CD14-positive monocyte (primary cell): ENCODE measurements around the gene CDIPT. TPM values are rescaled to one million over a fixed set of nuclear protein-coding genes. Genes with fewer than 3 reads are reported as not detected.

Experiments used
- DNase-seq, 3 donors: peaks; one replicate each; pipeline ENCODE4 v3.0.0-alpha.2; 2011 to 2022
- H2AFZ ChIP-seq: 2 replicates; pipeline ENCODE4 v1.6.0; 2012; ENCODE audit warnings: mild to moderate bottlenecking, low read depth, low read length, inconsistent platforms; ENCODE audit not compliant: insufficient read depth, poor library complexity, severe bottlenecking
- H3K27ac ChIP-seq, 2 donors: 1 replicate in 1 of 2; 2 replicates in 1 of 2; pipeline ENCODE4 v1.5.1; 2012 to 2013; ENCODE audit warnings: low read length in 2 of 2, control low read depth in 1 of 2, inconsistent platforms in 1 of 2, low read depth in 1 of 2, mild to moderate bottlenecking in 1 of 2
- H3K27me3 ChIP-seq, 2 donors: one replicate each; pipeline versions ENCODE4 v1.6.0 to v1.6.1; 2011 to 2013; ENCODE audit warnings: low read length in 2 of 2; ENCODE audit not compliant: control insufficient read depth in 2 of 2, insufficient read depth in 2 of 2
- H3K36me3 ChIP-seq, 2 donors: replicated peaks in 1 of 2; 1 replicate in 1 of 2; 2 replicates in 1 of 2; pipeline versions ENCODE4 v1.5.1 to v1.6.1; 2012 to 2013; ENCODE audit warnings: low read length in 2 of 2, control low read depth in 1 of 2, inconsistent platforms in 1 of 2, mild to moderate bottlenecking in 1 of 2; ENCODE audit not compliant: insufficient read depth in 2 of 2, control insufficient read depth in 1 of 2
- H3K4me1 ChIP-seq, 2 donors: 1 replicate in 1 of 2; 2 replicates in 1 of 2; pipeline versions ENCODE4 v1.5.1 to v1.6.1; 2012 to 2013; ENCODE audit warnings: low read length in 2 of 2, control low read depth in 1 of 2, inconsistent platforms in 1 of 2, mild to moderate bottlenecking in 1 of 2, moderate library complexity in 1 of 2; ENCODE audit not compliant: insufficient read depth in 2 of 2, control insufficient read depth in 1 of 2
- H3K4me2 ChIP-seq: replicated peaks from 2 replicates; pipeline ENCODE3; 2012; ENCODE audit warnings: low read length, moderate library complexity, mild to moderate bottlenecking; ENCODE audit not compliant: poor library complexity, severe bottlenecking; ENCODE audit errors: extremely low read depth
- H3K4me3 ChIP-seq, 3 experiments: fragments of 200-600 bp in 1 of 3; sonication (generic) in 1 of 3; replicated peaks in 1 of 3; 1 replicate in 2 of 3; 2 replicates in 1 of 3; pipeline ENCODE4 v1.5.1; 2011 to 2013; ENCODE audit warnings: low read length in 3 of 3, mild to moderate bottlenecking in 3 of 3, control low read depth in 2 of 3, low read depth in 2 of 3, inconsistent platforms in 1 of 3, moderate library complexity in 1 of 3
- H3K79me2 ChIP-seq: 2 replicates; pipeline ENCODE4 v1.6.0; 2012; ENCODE audit warnings: mild to moderate bottlenecking, control low read depth, inconsistent platforms, low read length, moderate library complexity; ENCODE audit not compliant: insufficient read depth
- H3K9ac ChIP-seq: 2 replicates; pipeline ENCODE4 v1.6.0; 2017; ENCODE audit warnings: low read length, mild to moderate bottlenecking; ENCODE audit not compliant: insufficient read depth, poor library complexity, severe bottlenecking
- H3K9me3 ChIP-seq, 2 donors: replicated peaks in 1 of 2; 1 replicate in 1 of 2; 2 replicates in 1 of 2; pipeline versions ENCODE4 v1.5.1 to v1.6.1; 2012 to 2013; ENCODE audit warnings: low read length in 2 of 2, control low read depth in 1 of 2; ENCODE audit not compliant: control insufficient read depth in 1 of 2, insufficient read depth in 1 of 2
- H4K20me1 ChIP-seq: 2 replicates; pipeline ENCODE4 v1.6.0; 2012; ENCODE audit warnings: mild to moderate bottlenecking, low read length, control low read depth, moderate library complexity; ENCODE audit not compliant: insufficient read depth
- H3K27ac Mint-ChIP-seq, 7 donors: one replicate each; pipeline ENCODE4 v1.8.0; 2020; ENCODE audit warnings: mild to moderate bottlenecking in 7 of 7, mixed read lengths in 7 of 7, moderate library complexity in 6 of 7, inconsistent platforms in 2 of 7
- H3K27me3 Mint-ChIP-seq, 3 donors: one replicate each; pipeline ENCODE4 v1.8.0; 2021 to 2022; ENCODE audit warnings: low read depth in 3 of 3, mild to moderate bottlenecking in 3 of 3, mixed read lengths in 3 of 3, moderate library complexity in 3 of 3, inconsistent platforms in 1 of 3
- H3K36me3 Mint-ChIP-seq, 2 donors: one replicate each; pipeline ENCODE4 v1.8.0; 2020; ENCODE audit warnings: mixed read lengths in 2 of 2, inconsistent platforms in 1 of 2, mild to moderate bottlenecking in 1 of 2
- H3K4me1 Mint-ChIP-seq: one replicate; pipeline ENCODE4 v1.8.0; 2020; ENCODE audit warnings: mild to moderate bottlenecking, mixed read lengths
- H3K4me3 Mint-ChIP-seq, 2 donors: one replicate each; pipeline ENCODE4 v1.8.0; 2020; ENCODE audit warnings: mild to moderate bottlenecking in 2 of 2, mixed read lengths in 2 of 2, moderate library complexity in 1 of 2
- H3K9me3 Mint-ChIP-seq, 7 donors: one replicate each; pipeline ENCODE4 v1.8.0; 2020 to 2022; ENCODE audit warnings: mixed read lengths in 7 of 7, mild to moderate bottlenecking in 6 of 7, moderate library complexity in 6 of 7, inconsistent platforms in 2 of 7
- CTCF ChIP-seq: fragments of 200-600 bp; IDR thresholded peaks from one replicate; pipeline ENCODE4 v1.8.0; 2022; ENCODE audit warnings: antibody characterized with exemption, mild to moderate bottlenecking
- WGBS: methylation state at CpG from one replicate; pipeline ENCODE4 v1.1.5; 2013; ENCODE audit warnings: missing lambda C conversion rate; ENCODE audit not compliant: insufficient coverage; 5-methylcytosine and 5-hydroxymethylcytosine counted together
- intact Hi-C, 2 donors: fragments of 100-400 bp; cut with micrococcal nuclease; formaldehyde crosslinking; loops; one replicate each; pipeline versions ENCODE4 v1.15.0 to v1.15.1; 2023
- polyA plus RNA-seq, 3 donors: library from polyadenylated mRNA; depleted of rRNA in 1 of 3; unstranded in 2 of 3; stranded (reverse) in 1 of 3; fragments of 300-500 nt in 2 of 3; fragments of >200 nt in 1 of 3; fragmentation: Illumina TruSeq in 2 of 3; gene quantifications; 1 replicate in 2 of 3; 2 replicates in 1 of 3; pipeline ENCODE4 v1.2.3, GENCODE V29; 2012 to 2021

Gene CDIPT
- polyA plus RNA-seq, 3 donors = 67.2 to 98.8 (median 93.5) TPM

- Mint-ChIP-seq H3K9me3 (peaks cover 0 to 2% (median 0%) of the 10 kb centered on the region in 7 donors), H3K27me3 (peaks cover 0 to 3% (median 2%) of the 10 kb centered on the region in 3 donors), H3K27ac (peak overlapping the region in 2 of 7 donors; percentile 14 to 25), H3K4me3 (no peak overlapping the region), H3K36me3 (peaks cover 33 to 40% of the 10 kb centered on the region in 2 donors), H3K4me1 (peaks cover 19% of the 10 kb centered on the region)
- intact Hi-C loops = no loop called here
- peaks cover 23% of the 10 kb centered on the region for H3K79me2 ChIP-seq
- peaks cover 9 to 19% of the 10 kb centered on the region in 2 donors for H3K4me1 ChIP-seq
- no peak for TF ChIP-seq CTCF
- no peak overlapping the region for H3K9ac ChIP-seq
- peaks cover 23% of the 10 kb centered on the region for H4K20me1 ChIP-seq
- H2AFZ ChIP-seq = no peak overlapping the region
- 83% methylated on average over 1 of the region's 10 CpGs for WGBS
- no peaks in the 10 kb centered on the region for H3K9me3 ChIP-seq
- H3K27me3 ChIP-seq = no peaks in the 10 kb centered on the region
- H3K36me3 ChIP-seq = peaks cover 30 to 34% of the 10 kb centered on the region in 2 donors
- H3K27ac ChIP-seq = no peak overlapping the region
- no peak overlapping the region for H3K4me3 ChIP-seq
- H3K4me2 ChIP-seq = no peak overlapping the region
- no peak for DNase-seq
Observed at GRCh38 chr16:29858149-29858849, 4.7 kb downstream of the CDIPT start.

DNA sequence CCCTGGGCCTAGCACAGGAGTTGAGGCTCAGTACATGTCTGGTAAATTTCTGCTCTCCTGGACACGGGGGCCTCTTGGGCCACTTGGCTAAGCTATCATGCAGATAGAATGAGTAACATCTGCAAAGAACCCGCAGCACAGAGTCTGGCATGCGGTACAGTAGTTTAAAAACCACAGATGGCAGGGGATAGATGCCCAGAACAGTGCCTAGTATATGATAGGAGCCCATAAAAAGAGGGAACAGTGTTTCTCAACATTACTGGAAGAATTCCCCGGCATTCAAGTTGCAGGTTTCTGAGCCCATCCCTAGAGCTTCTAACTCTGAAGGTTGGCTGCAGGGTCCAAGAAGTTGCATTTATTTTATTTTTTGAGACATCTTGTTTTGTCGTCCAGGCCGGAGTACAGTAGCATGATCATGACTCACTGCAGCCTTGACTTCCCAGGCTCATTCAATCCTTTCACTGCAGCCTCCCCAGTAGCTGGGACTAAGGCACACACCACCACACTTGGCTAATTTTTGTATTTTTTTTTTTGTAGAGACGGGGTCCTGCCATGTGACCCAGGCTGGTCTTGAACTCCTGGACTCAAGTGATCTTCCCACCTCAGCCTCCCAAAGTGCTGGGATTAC is 5.8 kb downstream of the CDIPT start:
- H3K27ac Mint-ChIP-seq = no peak overlapping the region

More for the DNA sequence above, 5.8 kb downstream of the CDIPT start:
- Histone ChIP-seq H3K27me3 (no peaks in the 10 kb centered on the region), H3K9me3 (no peaks in the 10 kb centered on the region), H3K36me3 (peaks cover 30 to 34% of the 10 kb centered on the region in 2 donors), H3K4me2 (no peak overlapping the region), H3K9ac (no peak overlapping the region), H4K20me1 (peaks cover 22% of the 10 kb centered on the region), H3K4me3 (no peak overlapping the region), H3K79me2 (peaks cover 15% of the 10 kb centered on the region), H3K27ac (no peak overlapping the region), H3K4me1 (peaks cover 6 to 15% of the 10 kb centered on the region in 2 donors), H2AFZ (no peak overlapping the region)
- intact Hi-C loops = no loop called here
- peaks cover 0 to 3% (median 2%) of the 10 kb centered on the region in 3 donors for H3K27me3 Mint-ChIP-seq
- no peak for DNase-seq
- 81% methylated on average over 5 of the region's 7 CpGs for WGBS
- peaks cover 33 to 40% of the 10 kb centered on the region in 2 donors for H3K36me3 Mint-ChIP-seq
- no peak for TF ChIP-seq CTCF
- peaks cover 15% of the 10 kb centered on the region for H3K4me1 Mint-ChIP-seq
- peaks cover 0 to under 1% (median 0%) of the 10 kb centered on the region in 7 donors for H3K9me3 Mint-ChIP-seq
- no peak overlapping the region for H3K4me3 Mint-ChIP-seq
